ENCODE data around the gene PAK4.
A peak's percentile ranks its signal among the peaks of the same experiment; 100 is the strongest.
"Not testable (repeated sequence)": the region's sequence is repeated elsewhere in the genome, so short reads cannot be mapped to it uniquely, and the experiment has no call there.

PAK4 gene

GRCh38 chr19:39125554-39126311, at the start of gene PAK4:
Gene PAK4, plus strand, starts transcription at chr19:39125786. Its CDS starts 43,768 bp downstream, at chr19:39169554.
- ATAC-seq, result peak; percentile 98

GRCh38 chr19:39077323-39077722, 48.3 kb upstream of the PAK4 start:
- no peak for ATAC-seq

- ATAC-seq, result no peak
These were observed 47.0 kb upstream of the PAK4 start for GRCh38 chr19:39078436-39079200.

GRCh38 chr19:39080431-39080830, 45.2 kb upstream of the PAK4 start:
- ATAC-seq, result no peak

GRCh38 chr19:39082167-39082566, 43.4 kb upstream of the PAK4 start:
- no peak for ATAC-seq

GRCh38 chr19:39082745-39083598, 42.6 kb upstream of the PAK4 start:
- no peak for ATAC-seq

GRCh38 chr19:39083599-39083982, 42.0 kb upstream of the PAK4 start:
- ATAC-seq, result no peak

- ATAC-seq, result peak; percentile 35 to 58
These were observed 41.4 kb upstream of the PAK4 start, which contains the start of gene ACP7 for GRCh38 chr19:39083983-39084731. Gene ACP7, plus strand, starts transcription at chr19:39084368. Its CDS starts 902 bp downstream, at chr19:39085270.

- no peak for ATAC-seq
These were observed 40.9 kb upstream of the PAK4 start for GRCh38 chr19:39084732-39085080.

- no peak for ATAC-seq
These were observed 40.2 kb upstream of the PAK4 start for GRCh38 chr19:39085392-39085791.

- no peak for ATAC-seq
These were observed 39.2 kb upstream of the PAK4 start for GRCh38 chr19:39086386-39086785.

- ATAC-seq, result no peak
These were observed 37.5 kb upstream of the PAK4 start for GRCh38 chr19:39087907-39088686.

GRCh38 chr19:39090016-39090415, 35.6 kb upstream of the PAK4 start:
- not testable (repeated sequence) for ATAC-seq

- ATAC-seq, result no peak
These were observed 34.7 kb upstream of the PAK4 start for GRCh38 chr19:39090881-39091280.

GRCh38 chr19:39095799-39096540, 29.6 kb upstream of the PAK4 start:
- ATAC-seq, result not testable (repeated sequence)

GRCh38 chr19:39097299-39097698, 28.3 kb upstream of the PAK4 start:
- ATAC-seq, result no peak

- ATAC-seq, result no peak
These were observed 27.9 kb upstream of the PAK4 start for GRCh38 chr19:39097721-39098120.

- no peak for ATAC-seq
These were observed 27.0 kb upstream of the PAK4 start for GRCh38 chr19:39098365-39099269.

- no peak for ATAC-seq
These were observed 26.2 kb upstream of the PAK4 start for GRCh38 chr19:39099341-39099740.
